Urinary bladder (tissue), 4 donors: ENCODE results near the gene TMEM115. TPM values are rescaled to one million over a fixed set of nuclear protein-coding genes. Genes with fewer than 3 reads are reported as not detected.

Source experiments
- DNase-seq: peaks from one replicate; pipeline ENCODE4 v3.0.0-alpha.2; 2015; ENCODE audit errors: extremely low spot score
- H3K27ac ChIP-seq: one replicate; pipeline ENCODE4 v1.5.1; 2013; ENCODE audit warnings: low read depth, mild to moderate bottlenecking, moderate library complexity
- H3K36me3 ChIP-seq: one replicate; pipeline ENCODE4 v1.6.1; 2013; ENCODE audit warnings: mild to moderate bottlenecking, moderate library complexity; ENCODE audit not compliant: insufficient read depth
- H3K4me1 ChIP-seq: one replicate; pipeline ENCODE4 v1.6.1; 2013; ENCODE audit warnings: mild to moderate bottlenecking, moderate library complexity; ENCODE audit not compliant: insufficient read depth
- H3K4me3 ChIP-seq: one replicate; pipeline ENCODE4 v1.5.1; 2013; ENCODE audit warnings: low read depth, low read length
- WGBS: extraction: QIAGEN DNeasy Blood & Tissue Kit; methylation state at CpG from one replicate; pipeline ENCODE4 v1.1.7; 2013; 5-methylcytosine and 5-hydroxymethylcytosine counted together
- polyA plus RNA-seq: library from polyadenylated mRNA; stranded (reverse); fragments of 200-250 nt; gene quantifications from one replicate; pipeline ENCODE4 v1.2.3, GENCODE V29; 2013
- total RNA-seq: library from RNA; depleted of rRNA; stranded (reverse); fragments of >200 nt; gene quantifications from one replicate; pipeline ENCODE4 v1.2.3, GENCODE V29; 2014
- donor health status: healthy with polysubstance abuse.
- donor health status: healthy.

TMEM115 gene
- total and polyA plus RNA-seq, 2 donors, result 16.2 to 49.8 TPM

DNA sequence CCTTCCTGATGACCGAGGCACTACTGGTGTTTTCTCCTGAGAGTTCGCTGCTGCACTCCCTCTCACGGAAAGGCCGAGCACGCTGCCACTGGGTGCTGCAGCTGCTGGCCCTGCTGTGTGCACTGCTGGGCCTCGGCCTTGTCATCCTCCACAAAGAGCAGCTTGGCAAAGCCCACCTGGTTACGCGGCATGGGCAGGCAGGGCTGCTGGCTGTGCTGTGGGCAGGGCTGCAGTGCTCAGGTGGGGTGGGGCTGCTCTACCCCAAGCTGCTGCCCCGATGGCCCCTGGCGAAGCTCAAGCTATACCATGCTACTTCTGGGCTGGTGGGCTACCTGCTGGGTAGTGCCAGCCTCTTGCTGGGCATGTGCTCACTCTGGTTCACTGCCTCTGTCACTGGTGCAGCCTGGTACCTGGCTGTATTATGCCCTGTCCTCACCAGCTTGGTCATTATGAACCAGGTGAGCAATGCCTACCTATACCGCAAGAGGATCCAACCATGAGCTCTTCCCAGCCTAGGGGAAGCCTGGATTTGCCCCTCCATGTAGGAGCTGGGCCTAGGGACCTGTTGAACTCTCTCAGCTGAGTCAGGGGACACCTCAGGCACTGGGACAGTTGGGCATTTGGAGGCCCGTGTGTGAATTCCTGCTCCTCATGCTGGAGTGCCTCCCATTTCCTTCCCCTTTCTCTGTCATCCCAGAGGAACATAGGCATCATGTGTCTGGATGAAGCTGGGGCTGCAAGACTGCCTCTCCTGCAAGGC lies 5.9 kb downstream of the TMEM115 start:
- Histone ChIP-seq H3K27ac (no peak overlapping the region), H3K4me3 (no peak overlapping the region), H3K4me1 (peaks cover 2% of the 10 kb centered on the region), H3K36me3 (peaks cover 3% of the 10 kb centered on the region)
- 82% methylated on average over 12 of the region's 12 CpGs for WGBS
- DNase-seq, result no peak

- no peak for DNase-seq
- Histone ChIP-seq H3K4me3 (no peak overlapping the region), H3K27ac (no peak overlapping the region), H3K4me1 (peaks cover 2% of the 10 kb centered on the region), H3K36me3 (peaks cover 3% of the 10 kb centered on the region)
- 39% methylated on average over 2 of the region's 2 CpGs for WGBS
Observed at GRCh38 chr3:50352781-50353180, 6.5 kb downstream of the TMEM115 start.

DNA sequence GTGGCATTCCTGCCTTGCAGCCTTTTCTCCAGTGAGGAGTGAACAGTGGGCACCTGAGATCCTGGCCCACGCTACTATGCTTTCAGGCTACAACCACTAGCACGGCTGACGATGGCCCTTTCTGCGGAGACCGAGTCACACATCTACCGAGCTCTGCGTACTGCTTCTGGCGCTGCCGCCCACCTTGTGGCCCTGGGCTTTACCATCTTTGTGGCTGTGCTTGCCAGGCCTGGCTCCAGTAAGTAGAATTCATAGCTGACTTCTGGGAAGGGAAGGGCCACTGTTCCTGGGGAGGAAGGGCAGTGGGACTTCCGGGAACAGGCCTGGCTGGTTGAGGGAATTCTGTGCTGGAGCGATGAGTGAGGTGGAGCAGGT lies 8.0 kb downstream of the TMEM115 start:
- H3K4me3 ChIP-seq, result peak overlapping the region; percentile 55
- 52% methylated on average over 11 of the region's 11 CpGs for WGBS
- H3K27ac ChIP-seq, result no peak overlapping the region
- H3K4me1 ChIP-seq, result peaks cover 2% of the 10 kb centered on the region
- H3K36me3 ChIP-seq, result peaks cover 3% of the 10 kb centered on the region
- no peak for DNase-seq

GRCh38 chr3:50350527-50351322 lies 8.6 kb downstream of the TMEM115 start, which contains the start of the genes CYB561D2 and NPRL2:
TSS of gene CYB561D2 (plus strand) at chr3:50350862. CDS start at chr3:50351434, 572 bp downstream.
TSS of gene NPRL2 (minus strand) at chr3:50350775. CDS start at chr3:50350652, 123 bp downstream.
- peaks cover 2% of the 10 kb centered on the region for H3K4me1 ChIP-seq
- under 1% methylated on average over 64 of the region's 64 CpGs for WGBS

DNA sequence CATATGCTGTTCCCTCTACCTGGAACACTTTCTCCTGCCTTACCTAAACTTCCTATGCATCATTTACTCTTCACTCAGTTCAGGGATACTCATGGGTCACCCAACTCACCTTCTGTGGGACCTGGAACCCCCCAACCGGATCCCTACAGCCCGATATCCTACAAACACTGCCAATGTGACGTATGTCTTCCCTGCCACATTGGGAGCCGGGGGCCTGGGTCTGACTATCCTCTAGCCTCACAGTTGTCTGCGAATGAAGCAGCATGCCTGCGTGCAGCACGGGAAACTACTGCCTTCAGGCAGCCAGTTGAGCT lies 9.2 kb downstream of the TMEM115 start:
- H3K4me1 ChIP-seq, result peaks cover 2% of the 10 kb centered on the region
- WGBS, result 2% methylated on average over 7 of the region's 7 CpGs

More at GRCh38 chr3:50350527-50351322, 8.6 kb downstream of the TMEM115 start, which contains the start of the genes CYB561D2 and NPRL2:
- peaks cover 3% of the 10 kb centered on the region for H3K36me3 ChIP-seq
- DNase-seq, result peak; percentile 85
- peak within 1 kb of the TSS; percentile 86 for H3K27ac ChIP-seq
- peak within 1 kb of the TSS; percentile 55 for H3K4me3 ChIP-seq

GRCh38 chr3:50347187-50347813 lies 12.0 kb downstream of the TMEM115 start:
- Histone ChIP-seq H3K4me1 (peaks cover 2% of the 10 kb centered on the region), H3K27ac (no peak overlapping the region), H3K4me3 (no peak overlapping the region), H3K36me3 (no peaks in the 10 kb centered on the region)
- 27% methylated on average over 14 of the region's 14 CpGs for WGBS
- no peak for DNase-seq

More for the DNA sequence above, 9.2 kb downstream of the TMEM115 start:
- Histone ChIP-seq H3K4me3 (peak overlapping the region; percentile 55), H3K27ac (peak overlapping the region; percentile 2), H3K36me3 (no peaks in the 10 kb centered on the region)
- DNase-seq, result no peak

GRCh38 chr3:50345586-50346234 lies 13.6 kb downstream of the TMEM115 start, which contains the start of gene ZMYND10:
TSS of gene ZMYND10 (minus strand) at chr3:50345732. CDS start at chr3:50345579, 153 bp downstream.
- WGBS, result 8% methylated on average over 45 of the region's 45 CpGs
- no peaks in the 10 kb centered on the region for H3K36me3 ChIP-seq
- peaks cover 2% of the 10 kb centered on the region for H3K4me1 ChIP-seq
- no peak within 1 kb of the TSS for H3K4me3 ChIP-seq
- no peak within 1 kb of the TSS for H3K27ac ChIP-seq
- DNase-seq, result no peak

- H3K4me1 ChIP-seq, result peaks cover 2% of the 10 kb centered on the region
Observed at GRCh38 chr3:50345008-50345407, 14.3 kb downstream of the TMEM115 start.

DNA sequence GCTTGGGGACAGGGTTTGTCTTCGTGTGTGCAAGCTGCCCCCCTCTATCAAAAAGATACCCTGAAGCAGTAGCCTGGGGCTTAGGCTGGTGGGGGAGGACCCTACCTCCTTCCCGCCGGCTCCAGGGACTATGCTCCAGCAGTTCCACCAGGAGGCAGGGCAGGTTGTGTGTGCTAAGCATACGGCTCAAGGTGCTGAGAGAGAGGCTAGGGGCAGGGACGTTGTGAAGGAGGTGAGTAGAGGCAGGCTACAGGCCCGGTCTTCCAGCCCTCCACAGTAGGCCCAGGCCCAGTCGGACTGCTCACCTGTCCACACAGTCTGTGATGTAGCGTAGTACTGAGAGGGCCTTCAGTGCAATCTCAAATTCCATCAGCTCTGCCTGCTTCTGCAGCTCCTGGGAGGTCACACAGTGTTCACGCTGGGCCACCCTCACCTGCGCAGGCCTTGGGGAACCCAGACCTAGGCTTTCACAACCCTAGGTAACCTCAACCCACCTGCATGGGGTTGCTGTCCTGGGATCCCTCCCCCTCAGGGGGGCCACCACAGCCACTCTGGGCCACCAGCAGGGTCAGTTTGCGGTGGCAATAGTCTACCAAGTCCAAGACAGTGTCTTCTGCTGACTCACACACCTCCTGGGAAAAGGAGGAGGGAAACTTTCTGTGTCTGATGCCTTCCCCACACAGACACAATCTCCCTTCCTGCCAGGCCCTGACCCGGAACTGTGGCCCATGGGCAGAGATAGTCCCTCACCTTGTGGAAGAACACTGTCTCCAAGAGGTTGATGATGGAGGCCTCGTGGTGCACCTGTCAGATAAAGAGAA lies 16.3 kb downstream of the TMEM115 start:
- H3K27ac ChIP-seq, result no peak overlapping the region
- no peak overlapping the region for H3K4me3 ChIP-seq
- 83% methylated on average over 13 of the region's 13 CpGs for WGBS
- H3K36me3 ChIP-seq, result no peaks in the 10 kb centered on the region
- no peak for DNase-seq
- no peaks in the 10 kb centered on the region for H3K4me1 ChIP-seq

More at GRCh38 chr3:50345008-50345407, 14.3 kb downstream of the TMEM115 start:
- Histone ChIP-seq H3K27ac (no peak overlapping the region), H3K36me3 (no peaks in the 10 kb centered on the region), H3K4me3 (no peak overlapping the region)
- 67% methylated on average over 8 of the region's 8 CpGs for WGBS
- DNase-seq, result no peak

GRCh38 chr3:50341996-50342650 lies 17.2 kb downstream of the TMEM115 start:
- DNase-seq, result no peak
- H3K4me1 ChIP-seq, result no peaks in the 10 kb centered on the region
- 89% methylated on average over 13 of the region's 13 CpGs for WGBS
- H3K27ac ChIP-seq, result no peak overlapping the region
- no peak overlapping the region for H3K4me3 ChIP-seq
- H3K36me3 ChIP-seq, result no peaks in the 10 kb centered on the region

GRCh38 chr3:50341537-50341936 lies 17.8 kb downstream of the TMEM115 start:
- no peaks in the 10 kb centered on the region for H3K4me1 ChIP-seq
- no peaks in the 10 kb centered on the region for H3K36me3 ChIP-seq
- 91% methylated on average over 9 of the region's 9 CpGs for whole genome bisulfite sequencing
- peak overlapping the region; percentile 46 for H3K4me3 ChIP-seq
- no peak overlapping the region for H3K27ac ChIP-seq
- DNase-seq, result no peak
